CD4-positive, alpha-beta T cell treated with Interleukin-4 for 1 hour (primary cell): ENCODE measurements around the gene NEK8.
A peak's percentile ranks its signal among the peaks of the same experiment; 100 is the strongest.
"Not testable (repeated sequence)": the region's sequence is repeated elsewhere in the genome, so short reads cannot be mapped to it uniquely, and the experiment has no call there.

Experiments
- DNase-seq, 2 donors: peaks; one replicate each; pipeline ENCODE4 v3.0.0-alpha.2; 2020 to 2022

Gene NEK8

DNA sequence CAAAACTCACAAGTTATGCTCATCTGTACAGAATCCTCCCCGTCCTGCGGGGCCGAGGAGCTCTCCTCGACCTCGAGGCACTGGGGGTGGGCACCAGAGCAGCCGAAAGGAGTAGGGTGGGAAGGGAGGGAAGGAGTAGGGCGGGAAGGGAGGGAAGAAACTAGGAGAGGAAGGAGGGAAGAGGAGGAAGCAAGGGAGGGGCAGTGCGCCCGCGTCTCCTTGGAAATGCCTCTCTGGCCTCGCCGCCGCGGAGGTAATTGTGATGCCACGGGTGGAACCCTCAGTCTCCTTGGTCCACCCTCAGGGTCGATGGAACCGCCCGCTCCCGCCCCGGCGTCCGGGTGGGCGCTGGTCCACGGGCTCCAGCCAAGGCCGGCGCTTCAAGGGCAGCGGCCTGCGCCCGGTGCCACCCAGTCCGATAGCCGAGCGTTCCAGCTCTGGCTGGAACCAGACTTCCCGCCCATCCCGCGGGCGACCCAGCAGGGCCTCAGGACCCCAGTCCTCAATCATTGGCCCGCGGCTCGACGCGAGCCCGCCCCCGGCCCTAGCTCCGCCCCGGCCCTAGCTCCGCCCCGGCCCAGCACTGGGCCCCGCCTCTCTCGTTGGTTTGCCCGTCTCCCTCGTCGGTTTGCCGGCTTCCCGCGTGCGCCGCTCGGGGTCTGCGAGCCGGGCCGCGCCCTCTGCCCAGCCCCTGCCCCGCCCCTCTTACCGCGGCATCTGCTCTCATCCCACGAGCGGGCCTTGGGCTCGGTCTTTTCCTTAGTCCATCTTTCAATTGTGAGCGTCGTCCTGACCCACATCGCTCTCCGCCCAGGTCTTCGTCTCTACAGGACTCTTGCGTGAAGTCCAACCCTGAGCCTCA, 17.5 kb upstream of the NEK8 start:
- DNase-seq, result peak; percentile 89 to 93

DNA sequence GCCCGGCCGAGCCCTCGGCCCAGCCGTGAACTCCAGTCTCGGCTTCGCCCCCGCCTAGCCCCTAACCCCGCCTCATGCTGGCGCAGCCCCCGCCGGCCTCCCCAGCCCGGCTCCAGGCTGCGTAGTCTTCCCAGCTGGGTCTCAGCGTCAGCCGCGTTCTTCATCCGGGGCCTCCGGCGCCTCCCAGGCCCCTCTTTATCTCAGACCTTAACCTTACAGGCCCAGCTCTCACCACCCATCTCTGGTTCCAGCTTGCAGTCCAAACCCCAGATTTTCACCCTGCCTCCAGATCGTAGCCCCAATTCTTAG, 16.9 kb upstream of the NEK8 start, which contains the start of gene PROCA1:
TSS of gene PROCA1 (minus strand) at position 166 of the 309 bp plus-strand sequence. CDS start 228 bp downstream, outside the sequence.
- DNase-seq, result peak in 1 of 2 donors; percentile 38

GRCh38 chr17:28712032-28712704, 16.4 kb upstream of the NEK8 start:
- DNase-seq, result peak; percentile 76 to 77

- no peak for DNase-seq
These were observed 15.7 kb upstream of the NEK8 start for GRCh38 chr17:28712705-28713415.

GRCh38 chr17:28714281-28714680, 14.3 kb upstream of the NEK8 start:
- no peak for DNase-seq

- no peak for DNase-seq
These were observed 13.4 kb upstream of the NEK8 start for GRCh38 chr17:28715217-28715616.

- no peak for DNase-seq
These were observed 11.6 kb upstream of the NEK8 start for GRCh38 chr17:28716740-28717577.

DNA sequence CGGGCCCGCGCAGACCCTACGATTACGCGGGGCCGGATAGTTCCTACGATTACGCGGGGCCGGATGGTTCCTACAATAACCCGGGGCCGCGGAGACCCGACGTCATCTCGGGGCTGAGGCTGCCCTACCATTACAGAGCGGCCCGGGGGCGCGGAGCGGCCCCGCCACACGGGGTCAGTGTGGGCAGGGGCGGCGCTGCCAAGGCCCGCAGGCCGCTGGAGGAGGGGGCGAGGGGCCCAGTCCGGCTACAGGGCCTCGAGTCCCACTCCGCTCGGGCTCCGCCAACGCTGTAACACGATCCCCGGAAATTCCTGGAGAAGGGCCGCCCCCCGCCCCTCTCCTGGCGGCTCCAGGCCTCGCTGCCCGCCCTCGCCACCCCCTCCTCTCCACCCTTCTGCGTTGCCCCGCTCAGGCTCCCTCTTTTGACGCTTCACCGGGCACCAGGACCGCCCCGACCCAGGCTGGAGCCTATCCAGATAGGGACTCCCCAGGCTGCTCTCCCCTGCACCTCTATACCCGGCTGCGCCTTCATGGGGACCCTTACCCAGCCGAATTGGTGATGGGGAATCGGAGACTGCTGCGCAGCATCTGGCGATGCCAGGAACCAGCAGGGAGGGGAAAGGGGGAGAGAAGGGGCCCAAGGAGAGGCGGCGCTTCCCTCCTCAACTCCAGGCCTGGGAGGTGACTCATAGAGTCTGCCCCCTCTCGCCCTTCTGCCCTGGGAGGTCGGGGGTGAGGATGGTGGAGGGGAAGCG, 10.8 kb upstream of the NEK8 start, which contains the start of gene RAB34:
TSS of gene RAB34 (minus strand) at position 291 of the 755 bp plus-strand sequence. CDS start 602 bp downstream, outside the sequence.
- peak in 1 of 2 donors; percentile 37 for DNase-seq

- no peak for DNase-seq
These were observed 10.1 kb upstream of the NEK8 start for GRCh38 chr17:28718333-28719020.

DNA sequence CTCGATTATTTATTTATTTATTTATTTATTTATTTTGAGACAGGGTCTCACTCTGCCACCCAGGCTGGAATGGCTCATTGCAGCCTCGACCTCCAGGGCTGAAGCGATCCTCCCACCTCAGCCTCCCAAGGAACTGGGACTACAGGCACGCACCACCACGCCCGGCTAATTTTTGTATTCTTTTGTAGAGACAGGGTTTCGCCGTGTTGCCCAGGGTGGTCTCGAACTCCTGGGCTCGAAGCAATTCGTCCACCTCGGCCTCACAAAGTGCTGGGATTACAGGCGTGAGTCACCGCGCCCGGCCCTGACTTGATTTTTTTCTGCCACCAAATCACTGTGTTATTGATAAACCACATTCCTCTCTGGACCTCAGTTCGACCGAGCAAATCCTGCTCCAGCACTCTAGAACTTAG, 9.6 kb upstream of the NEK8 start:
- DNase-seq, result no peak

- DNase-seq, result peak in 1 of 2 donors; percentile 43
These were observed 8.2 kb upstream of the NEK8 start for GRCh38 chr17:28720247-28720996.

- DNase-seq, result not testable (repeated sequence)
These were observed 7.6 kb upstream of the NEK8 start for GRCh38 chr17:28720997-28721329.

GRCh38 chr17:28722417-28723158, 6.0 kb upstream of the NEK8 start:
- no peak for DNase-seq

DNA sequence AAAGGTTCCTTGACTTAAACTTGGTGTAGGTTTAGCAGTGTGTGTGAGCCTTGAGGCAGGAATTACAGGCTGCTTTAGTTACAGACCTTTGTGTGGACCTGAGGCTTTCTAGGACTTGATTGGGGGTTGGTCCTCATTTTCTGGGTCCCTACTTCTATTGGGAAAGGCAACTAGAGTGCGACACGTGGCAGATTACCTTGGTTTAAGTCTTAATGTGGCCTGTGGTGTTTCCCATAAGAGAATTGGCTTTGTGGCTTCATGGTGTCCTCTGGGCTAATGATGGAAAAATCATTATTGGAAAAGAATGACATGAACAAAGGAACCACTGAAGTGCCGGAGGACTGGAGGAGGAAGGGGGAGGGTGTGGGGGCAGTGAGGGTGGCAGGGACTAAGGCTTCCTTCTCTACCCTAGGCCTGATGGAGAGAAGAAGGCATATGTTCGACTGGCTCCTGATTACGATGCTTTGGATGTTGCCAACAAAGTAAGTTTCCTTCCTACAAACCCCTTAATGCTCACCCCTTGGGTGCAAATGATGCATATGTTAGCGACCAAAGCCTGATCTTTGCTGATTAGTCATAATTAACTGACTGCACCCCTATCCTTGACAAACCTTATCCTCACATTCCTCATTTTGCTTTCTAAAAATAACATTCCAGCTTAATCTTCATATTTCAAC, 5.3 kb upstream of the NEK8 start:
- no peak for DNase-seq

DNA sequence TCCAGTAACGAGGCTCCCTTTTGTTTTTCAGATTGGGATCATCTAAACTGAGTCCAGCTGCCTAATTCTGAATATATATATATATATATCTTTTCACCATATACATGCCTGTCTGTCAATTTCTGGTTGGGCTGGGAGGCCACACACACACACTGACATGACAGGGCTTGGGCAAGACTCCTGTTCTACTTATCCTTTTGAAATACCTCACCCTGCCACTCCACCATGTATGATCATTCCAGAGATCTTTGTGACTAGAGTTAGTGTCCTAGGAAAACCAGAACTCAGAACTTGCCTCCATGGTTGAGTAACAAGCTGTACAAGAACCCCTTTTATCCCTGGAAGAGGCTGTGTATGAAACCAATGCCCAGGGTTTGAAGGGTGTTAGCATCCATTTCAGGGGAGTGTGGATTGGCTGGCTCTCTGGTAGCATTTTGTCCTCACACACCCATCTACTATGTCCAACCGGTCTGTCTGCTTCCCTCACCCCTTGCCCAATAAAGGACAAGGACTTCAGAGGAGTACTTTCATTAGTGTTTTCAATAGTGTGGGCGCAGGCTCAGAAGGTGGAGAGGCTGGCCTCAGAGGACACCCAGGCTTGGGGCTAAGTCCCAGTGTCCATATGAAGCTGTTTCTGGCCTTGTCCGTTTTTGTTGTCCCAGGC, 4.6 kb upstream of the NEK8 start:
- not testable (repeated sequence) for DNase-seq

GRCh38 chr17:28724500-28725165, 4.0 kb upstream of the NEK8 start:
- DNase-seq, result no peak

DNA sequence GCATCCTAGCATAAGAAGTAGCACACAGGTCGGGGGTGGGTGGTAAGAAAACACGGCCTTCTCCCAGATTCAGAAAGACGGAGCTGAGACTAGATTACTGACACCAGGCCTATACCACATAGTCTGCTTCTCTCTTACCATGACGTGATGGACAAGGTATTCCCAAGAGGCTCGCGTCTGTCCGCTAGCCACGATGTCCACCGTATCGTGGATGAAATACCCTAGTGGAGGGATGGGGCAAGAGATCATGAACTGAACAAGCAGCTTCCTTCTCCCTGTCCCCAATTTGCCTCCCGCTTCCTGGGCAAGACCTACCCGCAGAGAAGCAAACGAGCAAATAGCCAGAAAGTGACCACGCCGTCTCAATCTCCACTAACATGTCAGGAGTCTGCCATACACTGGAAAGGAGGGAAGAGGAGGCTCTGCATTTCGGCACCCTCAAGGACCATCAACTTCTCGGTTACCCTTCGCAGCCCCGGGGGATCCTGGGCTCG, 3.4 kb upstream of the NEK8 start:
- DNase-seq, result no peak
